Fibroblast of lung (primary cell): ENCODE measurements around the gene SETDB2.

ENCODE experiments used
- EZH2 ChIP-seq: IDR thresholded peaks from 2 replicates; pipeline ENCODE4 v1.5.1; 2012; ENCODE audit warnings: low read length, control low read depth, mild to moderate bottlenecking; ENCODE audit errors: missing control alignments
- TF ChIP-seq, protein P1 (sequence below), 2 donors: IDR thresholded peaks in 1 of 2; conservative IDR thresholded peaks in 1 of 2; 1 replicate in 1 of 2; 2 replicates in 1 of 2; pipeline ENCODE4 v1.5.1; 2011 to 2012; ENCODE audit warnings: low read length in 2 of 2, control low read depth in 1 of 2, inconsistent platforms in 1 of 2, low read depth in 1 of 2, mild to moderate bottlenecking in 1 of 2

DNA sequence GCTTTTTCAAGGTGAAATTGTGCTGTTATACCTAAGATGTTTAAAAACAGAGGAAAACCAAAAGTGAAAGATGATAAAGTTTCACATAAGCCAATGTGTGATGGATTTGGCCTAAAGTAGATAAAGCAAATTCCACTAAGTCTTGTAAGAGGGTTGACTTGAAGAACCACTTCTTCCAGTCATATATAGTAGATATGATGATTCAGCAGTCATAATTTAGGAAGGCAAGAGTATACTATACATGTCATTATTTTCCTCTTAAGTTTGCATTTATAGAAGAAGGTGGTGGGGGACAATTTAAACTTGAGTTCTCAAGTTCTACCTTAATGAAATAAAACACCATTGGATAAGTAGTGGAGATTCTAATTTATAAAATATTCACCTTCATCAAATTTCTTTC is 88.9 kb downstream of the SETDB2 start:
- TF ChIP-seq, protein P1, sequence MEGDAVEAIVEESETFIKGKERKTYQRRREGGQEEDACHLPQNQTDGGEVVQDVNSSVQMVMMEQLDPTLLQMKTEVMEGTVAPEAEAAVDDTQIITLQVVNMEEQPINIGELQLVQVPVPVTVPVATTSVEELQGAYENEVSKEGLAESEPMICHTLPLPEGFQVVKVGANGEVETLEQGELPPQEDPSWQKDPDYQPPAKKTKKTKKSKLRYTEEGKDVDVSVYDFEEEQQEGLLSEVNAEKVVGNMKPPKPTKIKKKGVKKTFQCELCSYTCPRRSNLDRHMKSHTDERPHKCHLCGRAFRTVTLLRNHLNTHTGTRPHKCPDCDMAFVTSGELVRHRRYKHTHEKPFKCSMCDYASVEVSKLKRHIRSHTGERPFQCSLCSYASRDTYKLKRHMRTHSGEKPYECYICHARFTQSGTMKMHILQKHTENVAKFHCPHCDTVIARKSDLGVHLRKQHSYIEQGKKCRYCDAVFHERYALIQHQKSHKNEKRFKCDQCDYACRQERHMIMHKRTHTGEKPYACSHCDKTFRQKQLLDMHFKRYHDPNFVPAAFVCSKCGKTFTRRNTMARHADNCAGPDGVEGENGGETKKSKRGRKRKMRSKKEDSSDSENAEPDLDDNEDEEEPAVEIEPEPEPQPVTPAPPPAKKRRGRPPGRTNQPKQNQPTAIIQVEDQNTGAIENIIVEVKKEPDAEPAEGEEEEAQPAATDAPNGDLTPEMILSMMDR (conservative IDR thresholded peaks at IDR 0.05 in 1 of 2, IDR thresholded peaks at IDR 0.05 in 1 of 2; ENCODE audit: low read depth in 1 of 2, low read length in 2 of 2): no peak
- TF ChIP-seq EZH2: no peak
